HepG2 (cell line): ENCODE data around the gene FKBP8. TPM values are rescaled to one million over a fixed set of nuclear protein-coding genes. Genes with fewer than 3 reads are reported as not detected.
A peak's percentile ranks its signal among the peaks of the same experiment; 100 is the strongest.

Experiments used
- CBFB ChIP-seq: sonication (generic); formaldehyde crosslinking; IDR thresholded peaks from 2 replicates; pipeline ENCODE4 v1.4.0; 2020; ENCODE audit warnings: missing genetic modification reagents
- ZFX ChIP-seq: sonication (generic); formaldehyde crosslinking; IDR thresholded peaks from 2 replicates; pipeline ENCODE4 v1.4.0; 2020; ENCODE audit warnings: mild to moderate bottlenecking, low read depth, missing genetic modification reagents, moderate library complexity
- ZNF143 ChIP-seq: sonication (generic); formaldehyde crosslinking; IDR thresholded peaks from 2 replicates; pipeline ENCODE4 v1.4.0; 2020; ENCODE audit warnings: missing genetic modification reagents
- ZNF720 ChIP-seq: sonication (generic); formaldehyde crosslinking; IDR thresholded peaks from 2 replicates; pipeline ENCODE4 v1.4.0; 2020; ENCODE audit warnings: missing genetic modification reagents
- polyA plus RNA-seq, 8 experiments: library from polyadenylated mRNA; depleted of rRNA in 3 of 8; stranded (reverse) in 7 of 8; unstranded in 1 of 8; fragments of >200 nt; fragmentation: Illumina TruSeq in 4 of 8; extraction: Trizol in 4 of 8; gene quantifications; 2 replicates each; pipeline versions ENCODE4 v1.2.1 to v1.2.3, GENCODE V29; 2011 to 2016; ENCODE audit warnings: low read depth in 4 of 8, missing spikeins in 1 of 8, mixed read lengths in 1 of 8; ENCODE audit not compliant: insufficient read depth in 1 of 8
- total RNA-seq, 5 experiments: library from RNA; depleted of rRNA; stranded (reverse); fragments of >200 nt; fragmentation: Illumina TruSeq; extraction: Trizol; gene quantifications; 2 replicates each; pipeline ENCODE4 v1.2.3, GENCODE V29; 2016; ENCODE audit warnings: low read depth in 1 of 5
- TF ChIP-seq, protein P1 (sequence below): sonication (generic); formaldehyde crosslinking; IDR thresholded peaks from 2 replicates; pipeline ENCODE4 v1.5.0; 2020; ENCODE audit warnings: mild to moderate bottlenecking, missing genetic modification reagents, moderate library complexity
- TF ChIP-seq, protein P2 (sequence below), 2 experiments: sonication (generic) in 1 of 2; formaldehyde crosslinking in 1 of 2; IDR thresholded peaks; 2 replicates each; pipeline versions ENCODE4 v1.4.0 to v1.6.1; 2016 to 2020; ENCODE audit warnings: borderline replicate concordance in 1 of 2, low read depth in 1 of 2, mild to moderate bottlenecking in 1 of 2, missing genetic modification reagents in 1 of 2

The FKBP8 gene
- total and polyA plus RNA-seq, 2 of the 13 experiments (the other 11 are each of a cell fraction or from before 2014, with no cell fraction given): 81.7 to 93.9 TPM

DNA sequence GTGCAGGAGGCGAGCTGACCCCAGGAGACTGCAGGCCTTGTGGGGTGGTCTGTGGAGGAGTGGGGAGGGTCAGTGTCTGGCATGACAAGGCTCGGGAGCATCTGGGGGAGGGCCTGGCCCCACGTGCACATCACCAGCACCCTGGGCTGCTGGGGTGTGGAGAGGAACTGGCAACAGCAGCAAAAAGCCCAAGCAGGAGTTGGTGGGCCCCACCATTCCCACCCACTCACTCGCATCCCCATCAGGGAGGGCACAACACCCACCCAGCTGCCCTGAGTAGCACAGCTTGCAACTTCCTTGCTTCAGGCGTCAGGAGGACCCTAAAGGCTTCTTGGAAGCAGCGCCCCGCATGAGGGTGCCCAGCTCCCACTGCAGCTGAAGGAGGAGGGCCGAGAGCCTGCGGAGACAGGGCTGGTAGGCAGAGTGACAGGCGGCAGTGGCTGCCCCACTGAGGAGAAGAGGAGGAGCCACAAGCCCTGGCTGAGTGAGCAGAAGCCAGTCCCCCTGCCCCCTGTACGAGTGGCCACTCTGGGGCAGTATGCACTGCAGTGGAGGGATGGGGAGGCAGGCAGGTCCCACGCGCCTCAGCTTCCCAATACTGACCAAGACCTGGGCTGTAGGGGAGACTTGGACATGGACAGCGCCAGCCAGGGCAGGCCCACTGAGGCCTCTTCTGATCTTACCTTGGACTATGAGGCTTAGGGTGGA, 48.0 kb downstream of the FKBP8 start (continued):
- TF ChIP-seq, protein P1, sequence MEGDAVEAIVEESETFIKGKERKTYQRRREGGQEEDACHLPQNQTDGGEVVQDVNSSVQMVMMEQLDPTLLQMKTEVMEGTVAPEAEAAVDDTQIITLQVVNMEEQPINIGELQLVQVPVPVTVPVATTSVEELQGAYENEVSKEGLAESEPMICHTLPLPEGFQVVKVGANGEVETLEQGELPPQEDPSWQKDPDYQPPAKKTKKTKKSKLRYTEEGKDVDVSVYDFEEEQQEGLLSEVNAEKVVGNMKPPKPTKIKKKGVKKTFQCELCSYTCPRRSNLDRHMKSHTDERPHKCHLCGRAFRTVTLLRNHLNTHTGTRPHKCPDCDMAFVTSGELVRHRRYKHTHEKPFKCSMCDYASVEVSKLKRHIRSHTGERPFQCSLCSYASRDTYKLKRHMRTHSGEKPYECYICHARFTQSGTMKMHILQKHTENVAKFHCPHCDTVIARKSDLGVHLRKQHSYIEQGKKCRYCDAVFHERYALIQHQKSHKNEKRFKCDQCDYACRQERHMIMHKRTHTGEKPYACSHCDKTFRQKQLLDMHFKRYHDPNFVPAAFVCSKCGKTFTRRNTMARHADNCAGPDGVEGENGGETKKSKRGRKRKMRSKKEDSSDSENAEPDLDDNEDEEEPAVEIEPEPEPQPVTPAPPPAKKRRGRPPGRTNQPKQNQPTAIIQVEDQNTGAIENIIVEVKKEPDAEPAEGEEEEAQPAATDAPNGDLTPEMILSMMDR: peak; percentile 16; the same call in 1 of the 2 replicates
- TF ChIP-seq ZNF720 (CRISPR knock-in tag): no peak
- no peak for TF ChIP-seq CBFB
- TF ChIP-seq ZNF143 (CRISPR knock-in tag): no peak
- TF ChIP-seq, protein P2, sequence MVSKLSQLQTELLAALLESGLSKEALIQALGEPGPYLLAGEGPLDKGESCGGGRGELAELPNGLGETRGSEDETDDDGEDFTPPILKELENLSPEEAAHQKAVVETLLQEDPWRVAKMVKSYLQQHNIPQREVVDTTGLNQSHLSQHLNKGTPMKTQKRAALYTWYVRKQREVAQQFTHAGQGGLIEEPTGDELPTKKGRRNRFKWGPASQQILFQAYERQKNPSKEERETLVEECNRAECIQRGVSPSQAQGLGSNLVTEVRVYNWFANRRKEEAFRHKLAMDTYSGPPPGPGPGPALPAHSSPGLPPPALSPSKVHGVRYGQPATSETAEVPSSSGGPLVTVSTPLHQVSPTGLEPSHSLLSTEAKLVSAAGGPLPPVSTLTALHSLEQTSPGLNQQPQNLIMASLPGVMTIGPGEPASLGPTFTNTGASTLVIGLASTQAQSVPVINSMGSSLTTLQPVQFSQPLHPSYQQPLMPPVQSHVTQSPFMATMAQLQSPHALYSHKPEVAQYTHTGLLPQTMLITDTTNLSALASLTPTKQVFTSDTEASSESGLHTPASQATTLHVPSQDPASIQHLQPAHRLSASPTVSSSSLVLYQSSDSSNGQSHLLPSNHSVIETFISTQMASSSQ (IDR thresholded peaks at IDR 0.05; ENCODE audit: low read depth): no peak
- TF ChIP-seq, protein P2 (CRISPR knock-in tag; IDR thresholded peaks at IDR 0.05; ENCODE audit: borderline replicate concordance): 0 out of 2 replicates have a peak, but pooled peaks have one; percentile 26
- 0 out of 2 replicates have a peak, but pooled peaks have one; percentile 12 for TF ChIP-seq ZFX (CRISPR knock-in tag)
